ENCODE data around the gene S100B. TPM values are rescaled to one million over a fixed set of nuclear protein-coding genes. Genes with fewer than 3 reads are reported as not detected.

The S100B gene
- total and polyA plus RNA-seq, 2 of the 8 experiments (the other 6 are each of a cell fraction or from before 2014, with no cell fraction given): 0.36 to 0.69 TPM

DNA sequence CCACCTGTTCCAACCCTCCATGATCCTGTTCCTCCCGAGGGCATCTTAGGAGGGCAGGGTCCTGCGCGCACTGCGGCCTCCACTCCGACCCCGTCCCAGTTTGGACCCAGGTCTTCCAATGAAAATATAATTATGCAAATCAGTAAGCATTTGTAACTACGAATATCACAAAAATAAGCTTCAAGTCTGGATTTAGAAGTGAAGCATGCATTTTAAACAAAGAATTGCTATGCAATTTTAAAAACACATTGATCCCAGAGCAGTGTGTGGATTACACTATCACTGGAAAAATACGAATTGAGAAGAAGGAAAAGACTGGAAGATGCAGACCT, 31.3 kb upstream of the S100B start:
- H3K23ac ChIP-seq (ENCODE audit: insufficient read length): no peak overlapping the region
- no peak overlapping the region for H3K18ac ChIP-seq (ENCODE audit: extremely low read depth, low read length)
- 0 out of 2 replicates have a peak overlapping the region, but pooled peaks have one; percentile 98 for H2AFZ ChIP-seq (ENCODE audit: low read length)
- H4K8ac ChIP-seq (ENCODE audit: extremely low read depth, insufficient read depth, low read length): peak overlapping the region; percentile 86
- no peak overlapping the region for H4K5ac ChIP-seq (ENCODE audit: insufficient read length, low read depth, low read length)
- H2AK5ac ChIP-seq (ENCODE audit: low read depth, low read length): no peak overlapping the region
- no peaks in the 10 kb centered on the region for H3K27me3 ChIP-seq (replicated peaks in 1 of 4; ENCODE audit: control insufficient read depth in 3 of 4, extremely low read depth in 1 of 4, insufficient read depth in 3 of 4, low read length in 3 of 4)
- H3K27ac ChIP-seq (ENCODE audit: low read depth, low read length): no peak overlapping the region
- FAIRE-seq: no peak
- CTCF ChIA-PET (ENCODE audit: partially characterized antibody): interaction anchor here (1.1 to 3.4 kb wide), 4 partner anchors 11 to 84 kb away, joined by 3 to 11 read pairs (median 7); no protein-coding TSS in a partner anchor
- 33% methylated on average over 8 of the region's 8 CpGs; no CpG with 5 or more reads in 1 of the 2 experiments for WGBS, 2 experiments (ENCODE audit: extremely low coverage in 1 of 2, insufficient coverage in 1 of 2, insufficient read length in 1 of 2, insufficient replicate concordance in 2 of 2, low coverage in 1 of 2, low lambda C conversion rate in 2 of 2, missing lambda C conversion rate in 1 of 2)
- no peak overlapping the region for H3K56ac ChIP-seq (replicated peaks; ENCODE audit: insufficient read length, low read depth, low read length)
- H4K91ac ChIP-seq (replicated peaks; ENCODE audit: insufficient read length, low read length): no peak overlapping the region
- no peaks in the 10 kb centered on the region for H3K9me3 ChIP-seq (ENCODE audit: insufficient read depth in 2 of 2, low read depth in 1 of 2, low read length in 1 of 2)
- H2BK12ac ChIP-seq (ENCODE audit: low read depth, low read length): no peak overlapping the region
- H3K79me1 ChIP-seq (ENCODE audit: low read depth, low read length): no peaks in the 10 kb centered on the region
- no peak overlapping the region for H2BK20ac ChIP-seq (ENCODE audit: low read length)
- H2BK15ac ChIP-seq (ENCODE audit: low read length): no peak overlapping the region
- no peak overlapping the region for H3K14ac ChIP-seq (ENCODE audit: insufficient read length)
- H4K20me1 ChIP-seq (replicated peaks in 1 of 2; ENCODE audit: control insufficient read depth in 1 of 2, insufficient read depth in 2 of 2, low read length in 2 of 2): peaks cover 0 to 4% of the 10 kb centered on the region in 2 experiments
- H2BK120ac ChIP-seq (replicated peaks; ENCODE audit: low read depth, low read length): no peak overlapping the region
- H3K4me1 ChIP-seq (replicated peaks in 1 of 4; ENCODE audit: control insufficient read depth in 3 of 4, insufficient read depth in 4 of 4, low read length in 3 of 4): peaks cover 0 to 8% (median 4%) of the 10 kb centered on the region in 4 experiments; a peak in 4 of 7 replicates
- peak overlapping the region; percentile 80 to 98 (median 88) for H3K4me3 ChIP-seq (ENCODE audit: extremely low read depth in 1 of 4, insufficient read depth in 2 of 4, low read depth in 3 of 4, low read length in 4 of 4)
- peaks cover 4% of the 10 kb centered on the region; the same call in 1 of the 2 replicates for H3K23me2 ChIP-seq (ENCODE audit: low read depth, low read length)
- no peak overlapping the region for H3K4ac ChIP-seq (replicated peaks; ENCODE audit: insufficient read length, low read depth, low read length)
- H3K9ac ChIP-seq (replicated peaks in 1 of 4; ENCODE audit: extremely low read depth in 1 of 4, low read depth in 3 of 4, low read length in 3 of 4): peak overlapping the region in 3 of 4 experiments; percentile 7 to 79 (median 76); a peak in 3 of 7 replicates
- peaks cover 0 to 13% (median 1%) of the 10 kb centered on the region in 4 experiments; a peak in 2 of 8 replicates for H3K36me3 ChIP-seq (ENCODE audit: control insufficient read depth in 2 of 4, insufficient read depth in 4 of 4, low read length in 3 of 4)
- POLR2A ChIA-PET (ENCODE audit: partially characterized antibody): interaction anchor here (0.6 to 2.4 kb wide), 9 partner anchors 9 to 790 kb away, joined by 3 to 18 read pairs (median 4); no protein-coding TSS in a partner anchor
- H3K79me2 ChIP-seq (ENCODE audit: control insufficient read depth in 1 of 2, insufficient read depth in 2 of 2, low read length in 2 of 2): peaks cover 5 to 13% of the 10 kb centered on the region in 2 experiments; a peak in 2 of 4 replicates
- no peak for DNase-seq (ENCODE audit: low read depth in 1 of 2, low spot score in 2 of 2)
- H3K4me2 ChIP-seq (ENCODE audit: insufficient read depth in 1 of 2, low read depth in 2 of 2, low read length in 2 of 2): peak overlapping the region; percentile 66 to 94
- H2BK5ac ChIP-seq (ENCODE audit: low read depth, low read length): peak overlapping the region; percentile 94
- TF ChIP-seq CEBPB (IDR thresholded peaks at IDR 0.05; ENCODE audit: low read depth, low read length) (no peak), BCL11A (IDR thresholded peaks at IDR 0.05; ENCODE audit: low read depth in 2 of 2, low read length in 2 of 2) (no peak), RAD21 (IDR thresholded peaks at IDR 0.05 in 1 of 2, conservative IDR thresholded peaks at IDR 0.05 in 1 of 2; ENCODE audit: low read depth in 2 of 2, low read length in 2 of 2) (no peak), ASH2L (IDR thresholded peaks at IDR 0.05; ENCODE audit: low read length) (no peak), BRCA1 (IDR thresholded peaks at IDR 0.05; ENCODE audit: low read depth, low read length) (no peak), EP300 (IDR thresholded peaks at IDR 0.05; ENCODE audit: borderline replicate concordance in 1 of 2, low read depth in 2 of 2, low read length in 2 of 2) (no peak), KDM1A (IDR thresholded peaks at IDR 0.05; ENCODE audit: borderline replicate concordance, low read length) (no peak), RXRA (IDR thresholded peaks at IDR 0.05; ENCODE audit: insufficient read depth, low read depth, low read length) (no peak), CHD1 (IDR thresholded peaks at IDR 0.05; ENCODE audit: low read depth, low read length) (no peak), TCF12 (IDR thresholded peaks at IDR 0.05; ENCODE audit: low read depth, low read length) (no peak)
- TF ChIP-seq, protein P1, sequence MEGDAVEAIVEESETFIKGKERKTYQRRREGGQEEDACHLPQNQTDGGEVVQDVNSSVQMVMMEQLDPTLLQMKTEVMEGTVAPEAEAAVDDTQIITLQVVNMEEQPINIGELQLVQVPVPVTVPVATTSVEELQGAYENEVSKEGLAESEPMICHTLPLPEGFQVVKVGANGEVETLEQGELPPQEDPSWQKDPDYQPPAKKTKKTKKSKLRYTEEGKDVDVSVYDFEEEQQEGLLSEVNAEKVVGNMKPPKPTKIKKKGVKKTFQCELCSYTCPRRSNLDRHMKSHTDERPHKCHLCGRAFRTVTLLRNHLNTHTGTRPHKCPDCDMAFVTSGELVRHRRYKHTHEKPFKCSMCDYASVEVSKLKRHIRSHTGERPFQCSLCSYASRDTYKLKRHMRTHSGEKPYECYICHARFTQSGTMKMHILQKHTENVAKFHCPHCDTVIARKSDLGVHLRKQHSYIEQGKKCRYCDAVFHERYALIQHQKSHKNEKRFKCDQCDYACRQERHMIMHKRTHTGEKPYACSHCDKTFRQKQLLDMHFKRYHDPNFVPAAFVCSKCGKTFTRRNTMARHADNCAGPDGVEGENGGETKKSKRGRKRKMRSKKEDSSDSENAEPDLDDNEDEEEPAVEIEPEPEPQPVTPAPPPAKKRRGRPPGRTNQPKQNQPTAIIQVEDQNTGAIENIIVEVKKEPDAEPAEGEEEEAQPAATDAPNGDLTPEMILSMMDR (IDR thresholded peaks at IDR 0.05; ENCODE audit: control extremely low read depth in 1 of 3, insufficient read depth in 1 of 3, low read depth in 1 of 3, low read length in 3 of 3): no peak

Measured in H1 (cell line).